Kidney (tissue), 14 donors: Measurements from ENCODE around the gene SIRT3. TPM values are rescaled to one million over a fixed set of nuclear protein-coding genes. Genes with fewer than 3 reads are reported as not detected.

Experiments
- DNase-seq, 5 donors: peaks; one replicate each; pipeline ENCODE4 v3.0.0-alpha.2; 2013 to 2020
- FAIRE-seq: peaks from 2 replicates; lab custom pipeline; 2012; peaks lifted over from hg19 to GRCh38; lab: Jason Lieb, UNC
- H3K27ac ChIP-seq, 2 donors: one replicate each; pipeline ENCODE4 v1.7.0; 2013; ENCODE audit warnings: low read depth in 2 of 2, low read length in 2 of 2, inconsistent platforms in 1 of 2
- H3K27me3 ChIP-seq: one replicate; pipeline ENCODE4 v1.7.1; 2013; ENCODE audit warnings: low read length, inconsistent platforms; ENCODE audit not compliant: control insufficient read depth, insufficient read depth
- H3K36me3 ChIP-seq, 3 donors: one replicate each; pipeline versions ENCODE4 v1.7.0 to v1.7.1; 2013; ENCODE audit warnings: low read length in 3 of 3, control low read depth in 1 of 3, inconsistent platforms in 1 of 3; ENCODE audit not compliant: insufficient read depth in 3 of 3, control insufficient read depth in 2 of 3
- H3K4me1 ChIP-seq, 3 donors: one replicate each; pipeline versions ENCODE4 v1.7.0 to v1.7.1; 2013; ENCODE audit warnings: low read length in 3 of 3, inconsistent platforms in 1 of 3, low read depth in 1 of 3; ENCODE audit not compliant: control insufficient read depth in 2 of 3, insufficient read depth in 2 of 3
- H3K4me3 ChIP-seq, 3 donors: one replicate each; pipeline versions ENCODE4 v1.7.0 to v1.8.1; 2013; ENCODE audit warnings: low read length in 3 of 3, control low read depth in 1 of 3, inconsistent platforms in 1 of 3
- H3K9ac ChIP-seq, 3 donors: one replicate each; pipeline versions ENCODE4 v1.7.0 to v1.7.1; 2013; ENCODE audit warnings: low read length in 3 of 3, control low read depth in 1 of 3, inconsistent platforms in 1 of 3
- H3K9me3 ChIP-seq, 3 donors: one replicate each; pipeline versions ENCODE4 v1.7.0 to v1.7.1; 2013; ENCODE audit warnings: low read length in 3 of 3, control low read depth in 1 of 3, inconsistent platforms in 1 of 3; ENCODE audit not compliant: control insufficient read depth in 2 of 3, insufficient read depth in 1 of 3
- CTCF ChIP-seq: IDR thresholded peaks from 3 replicates; pipeline ENCODE4 v1.5.1; 2012; ENCODE audit warnings: mild to moderate bottlenecking, moderate library complexity, borderline replicate concordance; ENCODE audit not compliant: insufficient read depth; ENCODE audit errors: extremely low read depth
- intact Hi-C: fragments of 100-400 bp; cut with DNase I; formaldehyde crosslinking; loops from one replicate; pipeline ENCODE4 v1.11.1; 2022
- polyA plus RNA-seq: library from polyadenylated mRNA; stranded (reverse); fragments of 350-450 nt; fragmentation: Illumina TruSeq; extraction: RNeasy Lipid Tissue Mini Kit (QIAGEN cat#74804); gene quantifications from one replicate; pipeline ENCODE4 v1.2.3, GENCODE V29; 2014; ENCODE audit warnings: low read depth, low replicate concordance; ENCODE audit not compliant: insufficient read depth
- total RNA-seq: library from RNA; stranded (reverse); fragmentation: NEBNext Ultra II Directional; extraction: Animal tissue kit (Norgen Biotek cat#: 25700); gene quantifications from one replicate; pipeline ENCODE4 v1.2.1, GENCODE V29; 2021
- donor health status: control.
- donor health status: control.
- donor health status: control.
- donor health status: control.
- donor health status: control.
- donor health status: DM: yes; HTN: yes; CAD: no.
- donor health status: Normal renal cell carcinoma (clear cell type).

The SIRT3 gene
- total and polyA plus RNA-seq, 2 donors from 2014 or later, result 28.3 to 28.7 TPM

GRCh38 chr11:282171-282570, 46.0 kb upstream of the SIRT3 start:
- Histone ChIP-seq H3K9me3 (no peaks in the 10 kb centered on the region), H3K9ac (no peak overlapping the region), H3K27me3 (peaks cover 19% of the 10 kb centered on the region), H3K4me3 (no peak overlapping the region), H3K4me1 (peaks cover 0 to 14% (median 0%) of the 10 kb centered on the region in 3 donors), H3K36me3 (no peaks in the 10 kb centered on the region), H3K27ac (no peak overlapping the region)
- intact Hi-C loops, result no loop called here
- no peak for TF ChIP-seq CTCF
- DNase-seq (peak in 1 of 5 donors; percentile 60), FAIRE-seq (no peak)

DNA sequence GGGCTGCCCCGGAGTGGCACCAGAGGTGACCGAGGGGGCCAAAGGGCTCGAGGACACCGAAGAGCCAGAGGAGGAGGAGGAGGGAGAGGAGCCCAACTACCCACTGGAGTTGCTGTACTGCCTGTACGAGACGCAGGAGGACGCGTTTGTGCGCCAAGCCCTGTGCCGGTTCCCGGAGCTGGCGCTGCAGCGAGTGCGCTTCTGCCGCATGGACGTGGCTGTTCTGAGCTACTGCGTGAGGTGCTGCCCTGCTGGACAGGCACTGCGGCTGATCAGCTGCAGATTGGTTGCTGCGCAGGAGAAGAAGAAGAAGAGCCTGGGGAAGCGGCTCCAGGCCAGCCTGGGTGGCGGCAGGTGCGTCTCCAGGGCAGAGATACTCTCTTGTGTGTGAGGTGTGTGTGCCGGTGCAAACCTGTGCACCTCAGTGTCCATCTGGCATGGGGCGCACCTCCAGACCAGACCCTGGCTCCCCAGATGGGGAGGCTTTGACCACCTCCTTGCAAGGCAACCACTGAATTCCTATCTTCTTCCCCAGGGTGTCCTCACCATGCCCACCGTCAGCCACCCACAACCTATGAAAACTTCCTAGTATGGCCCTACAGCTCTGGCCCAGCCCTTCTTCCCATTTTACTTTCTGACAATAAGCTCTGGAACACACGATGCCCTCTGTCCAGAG, 45.5 kb upstream of the SIRT3 start:
- intact Hi-C loops, result no loop called here
- H3K27me3 ChIP-seq, result peaks cover 19% of the 10 kb centered on the region
- DNase-seq, result peak in 2 of 5 donors; percentile 45 to 75
- no peak overlapping the region for H3K27ac ChIP-seq
- no peak for FAIRE-seq
- no peaks in the 10 kb centered on the region for H3K9me3 ChIP-seq
- peaks cover 0 to 14% (median 0%) of the 10 kb centered on the region in 3 donors for H3K4me1 ChIP-seq
- TF ChIP-seq CTCF, result no peak
- no peak overlapping the region for H3K9ac ChIP-seq
- no peaks in the 10 kb centered on the region for H3K36me3 ChIP-seq
- H3K4me3 ChIP-seq, result peak overlapping the region in 1 of 3 donors; percentile 7

DNA sequence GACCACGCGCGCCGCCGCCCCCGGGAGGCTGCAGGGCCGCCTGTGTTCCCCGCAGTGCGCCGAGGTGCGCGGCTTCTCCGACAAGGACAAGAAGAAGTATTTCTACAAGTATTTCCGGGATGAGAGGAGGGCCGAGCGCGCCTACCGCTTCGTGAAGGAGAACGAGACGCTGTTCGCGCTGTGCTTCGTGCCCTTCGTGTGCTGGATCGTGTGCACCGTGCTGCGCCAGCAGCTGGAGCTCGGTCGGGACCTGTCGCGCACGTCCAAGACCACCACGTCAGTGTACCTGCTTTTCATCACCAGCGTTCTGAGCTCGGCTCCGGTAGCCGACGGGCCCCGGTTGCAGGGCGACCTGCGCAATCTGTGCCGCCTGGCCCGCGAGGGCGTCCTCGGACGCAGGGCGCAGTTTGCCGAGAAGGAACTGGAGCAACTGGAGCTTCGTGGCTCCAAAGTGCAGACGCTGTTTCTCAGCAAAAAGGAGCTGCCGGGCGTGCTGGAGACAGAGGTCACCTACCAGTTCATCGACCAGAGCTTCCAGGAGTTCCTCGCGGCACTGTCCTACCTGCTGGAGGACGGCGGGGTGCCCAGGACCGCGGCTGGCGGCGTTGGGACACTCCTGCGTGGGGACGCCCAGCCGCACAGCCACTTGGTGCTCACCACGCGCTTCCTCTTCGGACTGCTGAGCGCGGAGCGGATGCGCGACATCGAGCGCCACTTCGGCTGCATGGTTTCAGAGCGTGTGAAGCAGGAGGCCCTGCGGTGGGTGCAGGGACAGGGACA, 44.8 kb upstream of the SIRT3 start:
- no peak for FAIRE-seq
- Histone ChIP-seq H3K4me1 (peaks cover 0 to 14% (median 0%) of the 10 kb centered on the region in 3 donors), H3K4me3 (peak overlapping the region in 1 of 3 donors; percentile 7), H3K36me3 (no peaks in the 10 kb centered on the region), H3K9ac (no peak overlapping the region), H3K27me3 (peaks cover 19% of the 10 kb centered on the region), H3K9me3 (no peaks in the 10 kb centered on the region), H3K27ac (no peak overlapping the region)
- DNase-seq, result peak in 3 of 5 donors; percentile 32 to 74 (median 50)
- intact Hi-C loops, result no loop called here
- TF ChIP-seq CTCF, result no peak
